IPS-11a (cell line): ENCODE measurements around the gene GSG1L.

Experiments used
- H3K4me3 ChIP-seq: one replicate; pipeline ENCODE4 v1.5.1; 2013; ENCODE audit warnings: low read depth, low read length, control low read depth

The GSG1L gene

DNA sequence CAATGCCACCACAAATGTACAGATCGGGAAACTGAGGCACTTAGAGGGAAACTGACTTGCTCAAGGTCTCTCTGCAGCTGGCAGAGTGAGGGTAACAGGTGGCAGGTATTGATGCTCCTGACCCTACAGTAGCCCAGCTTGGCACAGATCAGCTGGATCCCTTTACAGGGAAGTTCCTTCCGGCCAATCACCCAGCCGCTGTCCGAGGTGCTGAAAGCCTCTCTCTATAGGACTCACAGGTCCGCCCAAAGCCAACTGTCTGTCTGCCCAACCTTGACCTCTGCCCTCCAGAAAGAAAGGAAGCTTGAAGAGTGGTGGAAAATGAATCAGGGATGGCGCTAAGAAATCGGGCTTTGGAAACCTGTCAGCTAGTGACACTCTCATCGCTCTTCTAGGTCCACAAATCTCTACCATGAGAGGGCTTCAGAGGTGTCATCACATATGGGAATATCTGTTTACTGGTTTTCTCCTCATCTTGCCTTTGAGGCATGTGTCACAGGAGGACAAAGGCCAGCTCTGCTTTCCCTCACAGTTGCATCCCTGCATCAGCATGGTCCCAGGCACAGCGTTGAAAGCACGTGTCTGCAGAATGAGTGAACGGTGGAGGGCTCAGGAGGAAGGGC, 267.4 kb downstream of the GSG1L start:
- no peak overlapping the region for H3K4me3 ChIP-seq

DNA sequence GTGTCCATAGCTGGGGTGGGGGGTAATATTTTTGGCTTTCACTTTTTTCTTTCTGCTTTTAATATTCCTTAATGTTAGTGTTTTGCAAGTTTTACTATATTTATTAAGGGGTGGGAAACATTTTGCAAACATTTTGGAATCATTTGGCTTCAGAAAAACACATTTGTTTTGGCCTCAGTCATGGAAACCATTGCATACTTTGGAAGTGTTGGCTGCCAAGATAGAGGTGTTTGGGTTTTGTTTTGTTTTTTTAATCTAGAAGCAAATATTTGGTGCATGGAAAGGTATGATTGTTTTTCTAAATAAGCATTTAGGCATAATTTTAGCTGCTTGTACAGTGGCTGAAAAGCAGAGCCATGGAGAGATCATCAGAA, 270.3 kb downstream of the GSG1L start:
- no peak overlapping the region for H3K4me3 ChIP-seq

DNA sequence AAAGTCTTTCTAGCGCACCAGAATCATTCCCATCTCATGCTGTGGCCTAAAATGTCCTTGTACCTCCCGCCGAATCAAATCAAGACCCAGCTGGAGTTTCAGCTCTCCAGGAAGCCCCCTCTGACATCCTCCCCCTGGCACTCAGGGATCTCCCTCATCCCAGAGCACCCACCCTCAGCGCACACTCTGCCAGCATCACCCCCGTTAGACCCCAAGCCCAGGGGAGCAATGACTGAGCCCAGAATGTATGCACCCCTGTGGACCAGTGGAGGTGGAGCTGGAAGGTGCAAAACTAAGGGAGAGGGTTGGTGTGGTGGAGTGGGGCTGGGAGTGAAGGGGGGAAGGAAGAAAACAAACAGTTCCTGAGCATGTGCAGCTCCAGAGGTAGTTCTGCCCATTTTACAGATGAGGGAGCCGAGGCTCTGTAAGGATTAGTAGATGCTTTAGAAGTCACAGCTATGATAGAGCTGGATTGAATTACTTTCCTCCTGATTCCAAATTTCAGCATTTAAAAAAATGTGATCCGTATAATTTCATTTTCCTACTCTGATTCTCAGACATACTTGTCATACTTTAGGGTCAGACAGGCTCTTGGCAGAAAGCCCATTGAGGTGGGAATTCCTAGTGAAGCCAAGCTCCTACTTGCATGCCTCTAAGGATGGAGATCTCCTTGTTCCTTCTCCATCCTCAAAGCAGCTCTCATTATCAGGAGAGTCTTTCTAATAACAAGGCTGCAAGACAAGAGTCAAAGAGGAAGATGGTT, 270.8 kb downstream of the GSG1L start:
- H3K4me3 ChIP-seq: no peak overlapping the region

- H3K4me3 ChIP-seq: no peak overlapping the region
Measured at GRCh38 chr16:27791404-27791719, 272.2 kb downstream of the GSG1L start.

GRCh38 chr16:27790546-27791403, 272.7 kb downstream of the GSG1L start:
- H3K4me3 ChIP-seq: no peak overlapping the region

DNA sequence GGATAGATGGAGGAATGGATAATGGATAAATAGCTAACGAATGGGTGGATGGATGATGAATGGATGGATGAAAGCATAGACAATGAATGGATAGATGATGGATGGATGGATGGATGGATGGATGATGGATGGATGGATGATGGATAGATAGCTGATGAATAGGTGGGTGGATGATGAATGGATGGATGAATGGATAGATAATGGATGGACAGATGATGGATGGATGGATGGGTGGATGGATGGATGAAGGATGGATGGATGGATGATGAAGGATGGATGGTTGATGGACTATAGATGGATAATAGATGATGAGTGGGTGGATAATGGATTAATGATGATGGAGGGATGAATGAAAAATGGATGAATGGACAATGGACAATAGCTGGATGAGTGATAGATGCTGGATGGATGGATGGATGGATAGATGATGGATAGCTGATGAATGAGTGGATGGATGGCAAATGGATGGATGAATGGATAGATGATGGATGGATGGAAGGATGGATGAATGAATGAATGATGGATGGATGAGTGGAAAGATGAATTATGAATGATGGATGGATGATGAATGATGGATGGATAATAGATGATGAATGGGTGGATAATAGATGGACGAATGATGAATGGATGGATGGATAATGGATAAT, 273.8 kb downstream of the GSG1L start:
- no peak overlapping the region for H3K4me3 ChIP-seq

DNA sequence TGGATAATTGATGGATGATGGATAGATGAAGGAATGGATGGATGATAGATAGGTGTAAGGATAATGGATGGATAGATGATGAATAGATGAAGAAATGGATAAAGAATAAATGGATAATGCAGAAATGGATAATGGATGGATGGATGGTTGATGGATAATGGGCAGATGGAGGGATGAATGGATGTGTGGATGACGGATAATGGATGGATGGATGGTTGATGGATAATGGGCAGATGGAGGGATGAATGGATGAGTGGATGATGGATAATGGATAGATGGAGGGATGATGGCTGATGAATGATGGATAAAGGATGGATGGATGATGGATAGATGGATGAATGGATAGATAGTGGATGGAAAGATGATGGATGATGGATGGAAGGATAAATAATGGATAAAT, 274.4 kb downstream of the GSG1L start:
- no peak overlapping the region for H3K4me3 ChIP-seq

- H3K4me3 ChIP-seq: no peak overlapping the region
Measured at GRCh38 chr16:27787665-27788064, 275.8 kb downstream of the GSG1L start.

DNA sequence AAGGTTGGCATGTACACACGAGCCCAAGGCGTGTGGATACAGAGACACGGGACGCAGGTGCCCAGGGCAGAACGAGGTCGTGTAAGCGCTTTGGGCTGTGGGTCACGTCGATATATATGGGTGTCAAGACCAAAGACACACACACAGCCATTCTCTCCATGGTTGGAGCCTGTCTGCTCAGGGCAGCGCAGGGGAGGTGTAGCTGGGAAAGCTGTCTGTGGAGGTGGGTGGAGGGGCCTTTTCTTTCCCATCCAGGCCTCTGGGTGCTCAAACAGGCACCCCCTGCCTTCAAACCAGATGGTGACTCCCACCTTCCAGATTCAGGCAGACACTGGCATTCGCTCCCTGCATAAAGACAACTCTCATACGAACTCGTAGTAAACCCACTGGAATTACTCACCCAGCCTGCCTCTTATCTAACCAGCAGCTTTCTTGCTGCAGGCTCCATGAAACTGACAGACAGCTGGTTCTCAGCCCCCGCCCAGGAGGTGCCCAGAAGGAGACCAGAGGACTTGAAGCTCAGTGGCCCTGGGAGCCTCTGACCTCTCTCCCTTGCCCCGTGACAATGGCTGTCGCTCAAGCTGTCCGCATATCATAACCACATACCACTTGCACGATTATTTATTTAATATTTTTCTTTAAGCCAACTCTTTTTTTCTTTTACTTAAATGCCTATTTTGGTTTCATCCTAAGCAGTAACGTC, 276.4 kb downstream of the GSG1L start:
- no peak overlapping the region for H3K4me3 ChIP-seq

DNA sequence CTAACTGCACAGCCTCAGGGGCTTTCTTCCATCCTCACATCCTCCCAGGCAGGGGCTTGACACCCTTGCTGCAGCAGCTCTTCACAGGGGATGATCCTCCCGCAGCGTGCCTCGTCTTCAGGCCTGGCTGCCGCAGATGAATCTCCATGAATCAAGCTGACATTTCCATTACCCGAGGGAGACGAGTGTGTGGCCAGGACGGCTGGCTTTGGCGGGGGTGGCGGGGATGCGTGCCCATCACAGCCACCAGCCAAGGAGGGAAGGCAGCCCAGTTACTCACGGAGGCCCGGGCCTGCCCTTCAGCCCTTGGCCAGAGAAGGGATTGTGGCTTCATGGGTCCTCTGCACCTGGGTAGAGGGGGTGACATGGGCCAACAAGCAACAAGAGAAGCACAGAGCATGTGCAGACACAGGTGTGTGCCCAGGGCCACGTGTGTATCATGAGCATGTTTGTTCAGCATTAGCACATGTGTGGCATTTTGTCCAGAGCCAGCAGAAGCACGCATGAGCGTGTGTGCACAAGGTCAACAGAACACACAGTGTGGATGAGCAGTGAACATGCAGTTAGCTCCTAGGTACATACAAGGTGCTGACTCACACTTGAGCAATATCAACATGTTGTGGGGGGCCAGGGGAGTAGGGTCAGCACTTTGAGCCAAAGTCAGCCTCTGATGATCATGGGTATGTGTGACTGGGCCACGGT, 277.1 kb downstream of the GSG1L start:
- no peak overlapping the region for H3K4me3 ChIP-seq

- no peak overlapping the region for H3K4me3 ChIP-seq
Measured at GRCh38 chr16:27785307-27785678, 278.2 kb downstream of the GSG1L start.

DNA sequence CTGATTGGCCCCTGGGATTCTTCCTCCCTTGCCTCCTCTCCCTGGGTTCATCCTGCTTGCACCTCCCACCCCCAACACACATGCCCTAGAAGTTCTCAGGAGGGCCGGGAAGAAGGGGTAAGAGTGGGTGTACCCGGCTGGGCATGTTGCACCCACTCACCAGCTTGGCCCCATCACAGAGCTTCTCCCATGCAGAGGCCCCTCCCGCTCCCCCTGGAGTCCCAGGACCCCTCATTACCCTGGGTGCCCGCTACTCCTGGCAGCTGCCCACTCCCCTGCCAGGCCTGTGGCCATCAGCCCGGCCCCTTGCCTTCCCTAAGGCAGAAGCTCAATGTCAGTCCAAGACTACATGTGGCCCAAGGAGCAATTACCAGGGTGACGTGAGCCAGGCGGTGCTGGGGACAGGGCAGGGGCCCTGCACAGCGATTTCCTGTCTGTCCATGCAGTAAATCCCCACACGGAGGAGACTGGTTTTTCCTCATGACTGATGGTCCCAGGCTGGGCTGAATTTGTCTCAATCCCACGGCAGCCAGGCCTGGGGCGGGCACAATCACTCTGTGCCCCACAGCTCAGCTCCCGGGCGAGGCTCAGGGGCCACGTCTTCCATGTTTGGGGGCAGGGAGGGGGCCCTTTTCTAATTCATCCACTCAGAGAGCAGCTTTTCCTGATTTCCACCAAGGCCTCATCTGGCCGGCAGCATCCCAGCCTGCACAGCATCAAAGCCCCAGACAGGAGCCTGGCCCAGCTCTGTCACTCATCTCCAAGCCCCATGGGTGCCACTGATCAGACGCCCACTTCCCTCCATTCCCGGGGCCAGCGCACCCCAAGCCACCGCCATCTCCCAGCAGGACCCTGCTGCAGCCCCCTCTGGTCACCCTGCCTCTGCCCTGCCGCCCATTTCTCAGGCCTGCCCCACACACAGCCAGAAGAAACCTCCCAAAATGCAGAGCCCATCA, 278.9 kb downstream of the GSG1L start:
- H3K4me3 ChIP-seq: no peak overlapping the region

GRCh38 chr16:27781981-27782880, 281.3 kb downstream of the GSG1L start:
- H3K4me3 ChIP-seq: no peak overlapping the region

DNA sequence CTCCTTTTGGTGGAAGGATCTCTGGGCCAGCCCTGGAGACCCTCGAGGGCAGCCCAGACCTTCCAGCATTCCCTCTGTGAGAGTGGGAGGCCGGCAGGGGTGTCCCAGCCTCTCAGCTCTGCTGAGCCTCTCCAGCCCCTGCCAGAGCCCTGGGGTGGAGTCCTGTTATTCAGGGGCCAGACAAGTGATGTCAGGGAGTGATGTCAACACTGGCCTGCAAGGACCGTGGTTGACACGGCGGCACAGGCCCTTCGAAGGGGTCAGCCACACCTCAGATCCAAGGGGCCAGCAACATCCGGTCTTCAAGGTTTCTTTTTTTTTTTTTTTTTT, 282.4 kb downstream of the GSG1L start:
- H3K4me3 ChIP-seq: no peak overlapping the region

GRCh38 chr16:27780468-27781194, 282.9 kb downstream of the GSG1L start:
- no peak overlapping the region for H3K4me3 ChIP-seq

GRCh38 chr16:27779641-27780164, 283.8 kb downstream of the GSG1L start:
- no peak overlapping the region for H3K4me3 ChIP-seq

GRCh38 chr16:27778926-27779570, 284.5 kb downstream of the GSG1L start:
- no peak overlapping the region for H3K4me3 ChIP-seq
